GM18907 (cell line): ENCODE measurements around the gene TATDN3.
"Not testable (repeated sequence)": the region's sequence is repeated elsewhere in the genome, so short reads cannot be mapped to it uniquely, and the experiment has no call there.

ENCODE experiments used
- ATAC-seq: cut with Tn5 transposase; IDR thresholded peaks from one replicate; pipeline ENCODE4 v1.9.1; 2021; ENCODE audit warnings: mild to moderate bottlenecking, moderate library complexity; ENCODE audit not compliant: unreplicated experiment

TATDN3 gene

GRCh38 chr1:212774584-212774983 lies 17.1 kb upstream of the TATDN3 start:
- ATAC-seq: no peak

- no peak for ATAC-seq
Observed at GRCh38 chr1:212775241-212775640, 16.5 kb upstream of the TATDN3 start.

GRCh38 chr1:212777151-212777550 lies 14.5 kb upstream of the TATDN3 start:
- ATAC-seq: no peak

GRCh38 chr1:212779086-212779485 lies 12.6 kb upstream of the TATDN3 start:
- not testable (repeated sequence) for ATAC-seq

GRCh38 chr1:212780759-212781158 lies 10.9 kb upstream of the TATDN3 start:
- ATAC-seq: no peak

GRCh38 chr1:212781225-212781624 lies 10.5 kb upstream of the TATDN3 start:
- no peak for ATAC-seq

GRCh38 chr1:212782422-212783154 lies 9.1 kb upstream of the TATDN3 start:
- ATAC-seq: peak; percentile 45

- no peak for ATAC-seq
Observed at GRCh38 chr1:212783976-212784375, 7.7 kb upstream of the TATDN3 start.

GRCh38 chr1:212785871-212786270 lies 5.8 kb upstream of the TATDN3 start:
- no peak for ATAC-seq

- ATAC-seq: peak; percentile 43
Observed at GRCh38 chr1:212791261-212791675, 426 bp upstream of the TATDN3 start.

GRCh38 chr1:212792396-212792908 lies 758 bp downstream of the TATDN3 start:
- ATAC-seq: no peak

- peak; percentile 79 for ATAC-seq
Observed at GRCh38 chr1:212794561-212795014, 2.9 kb downstream of the TATDN3 start.

- no peak for ATAC-seq
Observed at GRCh38 chr1:212797681-212798080, 6.0 kb downstream of the TATDN3 start.

- ATAC-seq: no peak
Observed at GRCh38 chr1:212805767-212806166, 14.1 kb downstream of the TATDN3 start.

- ATAC-seq: no peak
Observed at GRCh38 chr1:212814537-212815334, 23.0 kb downstream of the TATDN3 start.

GRCh38 chr1:212816567-212817278 lies 25.0 kb downstream of the TATDN3 start:
- ATAC-seq: no peak

GRCh38 chr1:212819726-212820125 lies 28.0 kb downstream of the TATDN3 start:
- peak; percentile 66 for ATAC-seq

GRCh38 chr1:212820969-212821368 lies 29.3 kb downstream of the TATDN3 start:
- ATAC-seq: no peak

- no peak for ATAC-seq
Observed at GRCh38 chr1:212822956-212823355, 31.3 kb downstream of the TATDN3 start.

- ATAC-seq: no peak
Observed at GRCh38 chr1:212824201-212824600, 32.5 kb downstream of the TATDN3 start.

- ATAC-seq: no peak
Observed at GRCh38 chr1:212825798-212826452, 34.2 kb downstream of the TATDN3 start.
